HEK293 (cell line): ENCODE measurements around the gene TNFRSF9.
"Not testable (repeated sequence)": the region's sequence is repeated elsewhere in the genome, so short reads cannot be mapped to it uniquely, and the experiment has no call there.

Source experiments
- CTCF ChIA-PET: fragments of 350-600 bp; formaldehyde crosslinking; extraction: SDS; loops from one replicate; lab custom pipeline; 2021; ENCODE audit warnings: antibody characterized with exemption; lab: Yijun Ruan, JAX
- POLR2A ChIA-PET: fragments of 300-600 bp; formaldehyde crosslinking; extraction: SDS; loops from one replicate; lab custom pipeline; 2020; ENCODE audit warnings: antibody characterized with exemption, inconsistent platforms; lab: Yijun Ruan, JAX
- H3K27ac ChIP-seq: fragments of 200-500 bp; sonication (Bioruptor generic); 2 replicates; pipeline ENCODE4 v1.5.1; 2014; ENCODE audit warnings: low read depth, low read length, control low read depth, inconsistent platforms; ENCODE audit errors: extremely low read depth
- H3K36me3 ChIP-seq, 2 experiments: fragments of 200-500 bp in 1 of 2; sonication (Bioruptor generic) in 1 of 2; 1 replicate in 1 of 2; 2 replicates in 1 of 2; pipeline ENCODE4 v1.5.1; 2014 to 2017; ENCODE audit warnings: inconsistent platforms in 2 of 2, low read length in 2 of 2; ENCODE audit not compliant: control insufficient read depth in 2 of 2, insufficient read depth in 1 of 2
- H3K4me1 ChIP-seq: fragments of 200-500 bp; sonication (Bioruptor generic); 2 replicates; pipeline ENCODE4 v1.5.1; 2014; ENCODE audit warnings: mild to moderate bottlenecking, low read length, inconsistent platforms; ENCODE audit not compliant: control insufficient read depth, insufficient read depth
- H3K4me3 ChIP-seq: 2 replicates; pipeline ENCODE4 v1.5.1; 2011; ENCODE audit warnings: low read depth, mild to moderate bottlenecking, control low read depth, low read length, moderate library complexity
- H3K9me3 ChIP-seq: fragments of 200-500 bp; sonication (Bioruptor generic); 2 replicates; pipeline ENCODE4 v1.5.1; 2014; ENCODE audit warnings: low read depth, low read length, inconsistent platforms; ENCODE audit not compliant: control insufficient read depth, insufficient read depth
- EGR2 ChIP-seq: fragments of 450-650 bp; formaldehyde crosslinking; IDR thresholded peaks from 2 replicates; pipeline ENCODE4 v1.5.1; 2016; ENCODE audit warnings: low read depth, missing biosample characterization, missing genetic modification characterization
- HOXC10 ChIP-seq: sonication (generic); formaldehyde crosslinking; IDR thresholded peaks from 2 replicates; pipeline ENCODE4 v1.8.1; 2023; ENCODE audit warnings: mild to moderate bottlenecking, missing genetic modification reagents
- OVOL3 ChIP-seq: fragments of 450-650 bp; formaldehyde crosslinking; IDR thresholded peaks from 2 replicates; pipeline ENCODE4 v1.5.1; 2016; ENCODE audit warnings: missing biosample characterization, missing genetic modification characterization
- PRDM1 ChIP-seq: fragments of 450-650 bp; formaldehyde crosslinking; IDR thresholded peaks from 2 replicates; pipeline ENCODE4; 2016; ENCODE audit warnings: missing biosample characterization, missing genetic modification characterization
- RBAK ChIP-seq: fragments of 450-650 bp; formaldehyde crosslinking; IDR thresholded peaks from 2 replicates; pipeline ENCODE4 v1.5.1; 2016; ENCODE audit warnings: missing biosample characterization, missing genetic modification characterization
- SETDB1 ChIP-seq: IDR thresholded peaks from one replicate; pipeline ENCODE4 v1.6.1; 2017; ENCODE audit warnings: mild to moderate bottlenecking, low read length, moderate library complexity, mixed read lengths; ENCODE audit not compliant: insufficient read length
- ZNF10 ChIP-seq: fragments of 450-650 bp; formaldehyde crosslinking; IDR thresholded peaks from 2 replicates; pipeline ENCODE4 v1.5.1; 2017; ENCODE audit warnings: missing biosample characterization, missing genetic modification characterization
- ZNF114 ChIP-seq: fragments of 450-650 bp; formaldehyde crosslinking; IDR thresholded peaks from 2 replicates; pipeline ENCODE4 v1.5.0; 2017; ENCODE audit warnings: missing biosample characterization, missing genetic modification characterization
- ZNF16 ChIP-seq: fragments of 450-650 bp; formaldehyde crosslinking; IDR thresholded peaks from 2 replicates; pipeline ENCODE4 v1.5.1; 2016; ENCODE audit warnings: low read depth, missing biosample characterization, missing genetic modification characterization
- ZNF18 ChIP-seq: fragments of 450-650 bp; formaldehyde crosslinking; IDR thresholded peaks from 2 replicates; pipeline ENCODE4 v1.5.1; 2016; ENCODE audit warnings: missing biosample characterization, missing genetic modification characterization
- ZNF23 ChIP-seq: fragments of 450-650 bp; formaldehyde crosslinking; IDR thresholded peaks from 2 replicates; pipeline ENCODE4 v1.5.1; 2016; ENCODE audit warnings: missing biosample characterization, missing genetic modification characterization, borderline replicate concordance
- ZNF280C ChIP-seq: fragments of 450-650 bp; formaldehyde crosslinking; IDR thresholded peaks from 2 replicates; pipeline ENCODE4 v1.5.1; 2016; ENCODE audit warnings: missing biosample characterization, missing genetic modification characterization
- ZNF48 ChIP-seq: fragments of 450-650 bp; formaldehyde crosslinking; IDR thresholded peaks from 2 replicates; pipeline ENCODE4 v1.5.1; 2016; ENCODE audit warnings: missing biosample characterization, missing genetic modification characterization
- ZNF488 ChIP-seq: fragments of 450-650 bp; formaldehyde crosslinking; IDR thresholded peaks from 2 replicates; pipeline ENCODE4 v1.5.1; 2016; ENCODE audit warnings: missing biosample characterization, missing genetic modification characterization
- ZNF514 ChIP-seq: fragments of 450-650 bp; formaldehyde crosslinking; IDR thresholded peaks from 2 replicates; pipeline ENCODE4 v1.5.1; 2016; ENCODE audit warnings: missing biosample characterization, missing genetic modification characterization
- ZNF654 ChIP-seq: fragments of 450-650 bp; formaldehyde crosslinking; IDR thresholded peaks from 2 replicates; pipeline ENCODE4 v1.5.1; 2016; ENCODE audit warnings: low read depth, missing biosample characterization, missing genetic modification characterization
- ZNF707 ChIP-seq: fragments of 450-650 bp; formaldehyde crosslinking; IDR thresholded peaks from 2 replicates; pipeline ENCODE4 v1.5.1; 2016; ENCODE audit warnings: missing biosample characterization, missing genetic modification characterization
- ZNF747 ChIP-seq: fragments of 450-650 bp; formaldehyde crosslinking; IDR thresholded peaks from 2 replicates; pipeline ENCODE4 v1.5.1; 2016; ENCODE audit warnings: missing biosample characterization, missing genetic modification characterization
- ZSCAN5A ChIP-seq: fragments of 450-650 bp; formaldehyde crosslinking; IDR thresholded peaks from 2 replicates; pipeline ENCODE4 v1.5.1; 2016; ENCODE audit warnings: missing biosample characterization, missing genetic modification characterization
- TF ChIP-seq, protein P1 (sequence below): fragments of 450-650 bp; formaldehyde crosslinking; IDR thresholded peaks from 2 replicates; pipeline ENCODE4 v1.5.1; 2016; ENCODE audit warnings: missing biosample characterization, missing genetic modification characterization

TNFRSF9 gene

GRCh38 chr1:7919880-7920279 is 20.8 kb downstream of the TNFRSF9 start (continued):
- no peak for TF ChIP-seq ZNF48 (tag by site-specific recombination)
- TF ChIP-seq, all 188 proteins: peak for 0

DNA sequence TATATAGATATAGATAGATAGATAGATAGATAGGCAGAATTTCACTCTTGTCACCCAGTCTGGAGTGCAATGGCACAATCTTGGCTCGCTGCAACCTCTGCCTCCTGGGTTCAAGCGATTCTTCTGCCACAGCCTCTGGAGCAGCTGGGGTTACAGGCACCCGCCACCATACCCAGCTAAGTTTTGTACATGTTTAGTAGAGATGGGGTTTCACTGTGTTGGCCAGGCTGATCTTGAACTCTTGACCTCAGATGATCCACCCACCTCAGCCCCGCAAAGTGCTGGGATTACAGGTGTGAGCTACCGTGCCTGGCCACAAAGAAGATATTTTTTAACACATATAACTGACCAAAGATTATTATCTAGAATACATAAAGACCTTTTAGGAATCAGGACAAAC is 22.7 kb downstream of the TNFRSF9 start:
- POLR2A ChIA-PET, CTCF ChIA-PET: not testable (repeated sequence)

DNA sequence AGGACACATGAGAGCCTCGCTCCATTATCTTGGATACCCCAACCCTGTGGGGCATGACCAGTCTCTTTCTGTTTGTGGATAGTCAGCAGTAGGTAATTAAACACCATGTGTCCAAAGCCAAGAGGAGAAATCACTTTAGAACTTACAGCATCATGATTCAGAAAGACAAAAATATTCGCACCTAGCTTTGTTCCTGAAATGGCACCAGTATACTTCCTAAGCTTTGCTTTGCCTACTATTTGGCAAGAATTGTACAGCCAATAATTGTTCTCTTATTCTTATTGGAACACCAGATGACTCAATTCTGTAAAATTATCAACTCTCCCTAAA is 24.2 kb downstream of the TNFRSF9 start:
- TF ChIP-seq HOXC10 (no peak), ZNF488 (tag by site-specific recombination) (no peak), OVOL3 (tag by site-specific recombination) (no peak), RBAK (no peak), ZNF114 (tag by site-specific recombination) (no peak), ZNF23 (no peak)
- TF ChIP-seq, protein P1, sequence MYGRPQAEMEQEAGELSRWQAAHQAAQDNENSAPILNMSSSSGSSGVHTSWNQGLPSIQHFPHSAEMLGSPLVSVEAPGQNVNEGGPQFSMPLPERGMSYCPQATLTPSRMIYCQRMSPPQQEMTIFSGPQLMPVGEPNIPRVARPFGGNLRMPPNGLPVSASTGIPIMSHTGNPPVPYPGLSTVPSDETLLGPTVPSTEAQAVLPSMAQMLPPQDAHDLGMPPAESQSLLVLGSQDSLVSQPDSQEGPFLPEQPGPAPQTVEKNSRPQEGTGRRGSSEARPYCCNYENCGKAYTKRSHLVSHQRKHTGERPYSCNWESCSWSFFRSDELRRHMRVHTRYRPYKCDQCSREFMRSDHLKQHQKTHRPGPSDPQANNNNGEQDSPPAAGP (tag by site-specific recombination), result no peak
- no peaks in the 10 kb centered on the region for H3K9me3 ChIP-seq
- CTCF ChIA-PET, result interaction anchor here (0.7 to 1.3 kb wide), 4 partner anchors 10 to 59 kb away, joined by 3 to 6 read pairs (median 4); no protein-coding TSS in a partner anchor
- no peaks in the 10 kb centered on the region for H3K36me3 ChIP-seq
- H3K4me1 ChIP-seq, result no peaks in the 10 kb centered on the region
- H3K27ac ChIP-seq, result no peak overlapping the region
- H3K4me3 ChIP-seq, result no peak overlapping the region
- POLR2A ChIA-PET, result no interaction called here

More for the DNA sequence above, 22.7 kb downstream of the TNFRSF9 start:
- not testable (repeated sequence) for H3K4me3 ChIP-seq, H3K36me3 ChIP-seq, H3K4me1 ChIP-seq, H3K9me3 ChIP-seq, H3K27ac ChIP-seq

GRCh38 chr1:7915826-7916500 is 24.7 kb downstream of the TNFRSF9 start:
- TF ChIP-seq ZSCAN5A (tag by site-specific recombination) (no peak), ZNF280C (no peak), PRDM1 (no peak), ZNF747 (tag by site-specific recombination) (no peak), ZNF18 (tag by site-specific recombination) (no peak), ZNF16 (tag by site-specific recombination) (no peak), EGR2 (tag by site-specific recombination) (no peak), ZNF488 (tag by site-specific recombination) (no peak), SETDB1 (no peak), ZNF114 (tag by site-specific recombination) (no peak), ZNF654 (no peak), ZNF10 (no peak), ZNF707 (tag by site-specific recombination) (no peak), ZNF514 (tag by site-specific recombination) (no peak)
- ChIA-PET POLR2A (interaction anchor here (0.7 kb wide), 1 partner anchor 28 kb away, joined by 3 read pairs; no protein-coding TSS in a partner anchor), CTCF (interaction anchor here (0.7 to 1.3 kb wide), 2 partner anchors 44 to 59 kb away, joined by 3 to 6 read pairs; no protein-coding TSS in a partner anchor)
- Histone ChIP-seq H3K9me3 (no peaks in the 10 kb centered on the region), H3K4me3 (no peak overlapping the region), H3K36me3 (no peaks in the 10 kb centered on the region), H3K27ac (no peak overlapping the region), H3K4me1 (no peaks in the 10 kb centered on the region)
